PC-9 (cell line): ENCODE data around the gene HSPG2. TPM values are rescaled to one million over a fixed set of nuclear protein-coding genes. Genes with fewer than 3 reads are reported as not detected.
"Not testable (repeated sequence)": the region's sequence is repeated elsewhere in the genome, so short reads cannot be mapped to it uniquely, and the experiment has no call there.

ENCODE experiments used
- BruUV-seq: library from RNA; stranded (reverse); fragments of 400-500 nt; replicated peaks from 2 replicates; lab custom pipeline; 2021; lab: Mats Ljungman, UMichigan
- CTCF ChIA-PET: fragments of 300-600 bp; sonication (Branson Sonifier 250); formaldehyde crosslinking; loops from one replicate; lab custom pipeline; 2022; ENCODE audit warnings: antibody characterized with exemption; lab: Charles Lee
- POLR2A ChIA-PET: fragments of 300-600 bp; sonication (Branson Sonifier 250); formaldehyde crosslinking; loops from one replicate; lab custom pipeline; 2022; ENCODE audit warnings: antibody characterized with exemption; ENCODE audit not compliant: unreplicated experiment; lab: Charles Lee
- DNase-seq, 2 experiments: peaks; one replicate each; pipeline versions ENCODE4 v3.0.0 to v3.0.0-alpha.2; 2015 to 2022; ENCODE audit warnings: mixed read lengths in 1 of 2
- H2AFZ ChIP-seq: fragments of 200-600 bp; sonication (generic); 2 replicates; pipeline ENCODE4 v1.8.1; 2017; ENCODE audit warnings: antibody characterized with exemption
- H3F3A ChIP-seq: fragments of 200-600 bp; sonication (generic); 2 replicates; pipeline ENCODE4 v1.8.1; 2017; ENCODE audit warnings: antibody characterized with exemption, mild to moderate bottlenecking, low read depth; ENCODE audit not compliant: insufficient read depth
- H3K27ac ChIP-seq: fragments of 200-600 bp; sonication (generic); 2 replicates; pipeline ENCODE4 v1.6.1; 2016; ENCODE audit warnings: mixed run types
- H3K27me3 ChIP-seq: fragments of 200-600 bp; sonication (generic); 2 replicates; pipeline ENCODE4 v1.6.1; 2016; ENCODE audit warnings: low read depth, mixed run types; ENCODE audit not compliant: insufficient read depth
- H3K36me3 ChIP-seq: fragments of 200-600 bp; sonication (generic); 2 replicates; pipeline ENCODE4 v1.6.1; 2016; ENCODE audit warnings: low read depth, mixed run types
- H3K4me1 ChIP-seq: fragments of 200-600 bp; sonication (generic); replicated peaks from 2 replicates; pipeline ENCODE4 v1.6.1; 2016; ENCODE audit warnings: mixed run types; ENCODE audit not compliant: insufficient read depth
- H3K4me2 ChIP-seq: fragments of 200-600 bp; sonication (generic); 2 replicates; pipeline ENCODE4 v1.6.1; 2017; ENCODE audit warnings: mixed run types
- H3K4me3 ChIP-seq: fragments of 200-600 bp; sonication (generic); 2 replicates; pipeline ENCODE4 v1.6.1; 2016; ENCODE audit warnings: mixed run types
- H3K79me2 ChIP-seq: fragments of 200-600 bp; sonication (generic); 2 replicates; pipeline ENCODE4 v1.6.1; 2017; ENCODE audit warnings: low read depth, mixed run types
- H3K9me2 ChIP-seq: fragments of 200-600 bp; sonication (generic); 2 replicates; pipeline ENCODE4 v1.8.1; 2017; ENCODE audit warnings: mild to moderate bottlenecking; ENCODE audit not compliant: insufficient read depth
- H3K9me3 ChIP-seq: fragments of 200-600 bp; sonication (generic); 2 replicates; pipeline ENCODE4 v1.8.1; 2016; ENCODE audit warnings: low read depth; ENCODE audit not compliant: insufficient read depth
- H4K20me1 ChIP-seq: fragments of 200-600 bp; sonication (generic); 2 replicates; pipeline ENCODE4 v1.8.1; 2017; ENCODE audit not compliant: insufficient read depth
- intact Hi-C: fragments of 100-400 bp; cut with micrococcal nuclease; formaldehyde crosslinking; loops from one replicate; pipeline ENCODE4 v1.10.0; 2022; ENCODE audit not compliant: unreplicated experiment
- total RNA-seq: library from RNA; stranded (reverse); gene quantifications from 2 replicates; pipeline ENCODE4 v1.2.3, GENCODE V29; 2021

Gene HSPG2
- total RNA-seq, 1 experiment from 2014 or later, result 126 TPM

DNA sequence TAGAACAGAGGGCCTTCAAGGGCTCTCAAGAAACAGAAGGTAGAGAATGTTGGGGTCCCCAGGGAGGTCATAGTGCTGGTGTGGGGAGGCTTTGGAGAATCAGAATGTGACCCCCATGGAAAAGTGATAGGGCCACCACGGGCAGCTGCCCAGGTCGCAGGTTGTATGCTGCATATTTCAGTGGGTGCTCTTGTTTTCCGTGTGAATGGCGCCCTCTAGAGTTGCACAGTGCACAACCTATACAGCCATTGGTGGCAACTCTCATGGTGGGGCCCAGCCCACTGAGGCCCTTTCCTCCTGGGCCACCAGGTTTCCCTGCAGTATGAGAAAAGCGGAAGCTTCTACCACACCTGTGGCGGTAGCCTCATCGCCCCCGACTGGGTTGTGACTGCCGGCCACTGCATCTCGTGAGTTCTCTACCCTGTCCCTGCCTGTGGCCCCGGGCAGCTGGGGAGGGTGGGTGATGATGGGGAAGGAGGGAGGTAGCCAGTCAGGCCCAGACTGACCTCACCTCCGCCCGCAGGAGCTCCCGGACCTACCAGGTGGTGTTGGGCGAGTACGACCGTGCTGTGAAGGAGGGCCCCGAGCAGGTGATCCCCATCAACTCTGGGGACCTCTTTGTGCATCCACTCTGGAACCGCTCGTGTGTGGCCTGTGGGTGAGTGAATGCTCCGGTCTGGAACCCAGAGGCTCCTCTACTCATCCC lies 43.6 kb upstream of the HSPG2 start:
- H2AFZ ChIP-seq, H3K9me2 ChIP-seq, BruUV-seq, POLR2A ChIA-PET, H3F3A ChIP-seq, H3K4me3 ChIP-seq, H3K36me3 ChIP-seq, H3K9me3 ChIP-seq, H3K79me2 ChIP-seq, intact Hi-C loops, H3K4me1 ChIP-seq, H4K20me1 ChIP-seq, H3K4me2 ChIP-seq, H3K27me3 ChIP-seq, H3K27ac ChIP-seq: not testable (repeated sequence)
- DNase-seq, result peak in 1 of 2 experiments; percentile 25
- CTCF ChIA-PET, result interaction anchor here (0.7 kb wide), 1 partner anchor 25 kb away, joined by 3 read pairs; no protein-coding TSS in a partner anchor

- H3K4me1 ChIP-seq, POLR2A ChIA-PET, BruUV-seq, H3K4me3 ChIP-seq, H3K9me2 ChIP-seq, CTCF ChIA-PET, H3K36me3 ChIP-seq, H3F3A ChIP-seq, intact Hi-C loops, H2AFZ ChIP-seq, H3K27ac ChIP-seq, H3K79me2 ChIP-seq, H3K4me2 ChIP-seq, H4K20me1 ChIP-seq, H3K9me3 ChIP-seq, DNase-seq, H3K27me3 ChIP-seq: not testable (repeated sequence)
These were observed 41.1 kb upstream of the HSPG2 start for GRCh38 chr1:21978209-21978608.

DNA sequence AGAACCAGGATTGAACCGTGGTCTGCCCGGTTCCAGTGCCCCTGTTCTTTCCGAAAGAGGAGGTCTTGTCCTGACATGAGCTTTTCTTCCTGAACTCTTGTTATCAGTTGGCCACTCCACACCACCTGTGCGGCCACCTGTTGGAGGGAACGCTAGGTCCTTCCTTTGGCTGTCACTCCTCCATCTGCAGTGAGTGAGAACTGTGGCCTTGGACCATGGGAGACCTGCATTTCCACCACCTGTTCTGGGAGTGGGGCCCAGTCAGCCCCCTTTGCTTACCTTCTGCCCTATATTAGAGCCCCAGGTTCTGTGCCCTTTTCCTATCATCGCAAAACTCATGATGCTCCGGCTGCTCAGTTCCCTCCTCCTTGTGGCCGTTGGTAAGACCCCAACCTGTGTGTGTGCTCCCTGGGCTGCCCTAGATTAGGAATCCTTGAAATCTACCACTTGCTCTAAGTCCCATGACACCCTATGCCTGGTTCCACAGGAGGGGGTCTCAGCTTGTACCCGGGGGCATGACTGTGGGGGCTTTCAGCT lies 39.7 kb upstream of the HSPG2 start, which contains the start of gene CELA3B:
Gene CELA3B (plus strand): TSS at position 320 of the 537 bp plus-strand sequence. CDS start 18 bp downstream, at position 338.
- H3K27me3 ChIP-seq, CTCF ChIA-PET: not testable (repeated sequence)

DNA sequence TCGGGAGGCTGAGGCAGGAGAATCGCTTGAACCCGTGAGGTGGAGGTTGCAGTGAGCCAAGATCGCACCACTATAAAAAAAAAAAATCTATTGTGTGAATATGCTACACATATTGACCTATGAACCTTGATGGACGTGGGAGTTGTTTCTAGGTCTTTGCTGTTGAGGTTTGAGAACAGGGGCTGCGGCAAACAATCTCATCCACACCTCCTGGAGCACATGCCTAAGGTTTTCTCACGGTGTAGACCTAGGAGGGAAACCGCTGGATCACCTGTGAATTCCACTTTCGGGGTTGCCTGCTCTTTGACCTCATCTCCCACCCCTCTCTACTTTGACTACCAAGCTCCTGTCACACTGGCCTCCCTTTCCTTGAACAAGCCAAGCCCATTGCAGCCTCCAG lies 38.2 kb upstream of the HSPG2 start:
- H2AFZ ChIP-seq, H3K4me1 ChIP-seq, H3K36me3 ChIP-seq, DNase-seq, H3K4me2 ChIP-seq, H3K79me2 ChIP-seq, intact Hi-C loops, H3K27me3 ChIP-seq, H3F3A ChIP-seq, BruUV-seq, H3K9me3 ChIP-seq, H4K20me1 ChIP-seq, H3K9me2 ChIP-seq, POLR2A ChIA-PET, H3K4me3 ChIP-seq, H3K27ac ChIP-seq: not testable (repeated sequence)
- CTCF ChIA-PET, result interaction anchor here (0.6 kb wide), 1 partner anchor 1279 kb away, joined by 7 read pairs; no protein-coding TSS in a partner anchor

More for the DNA sequence above, 39.7 kb upstream of the HSPG2 start, which contains the start of gene CELA3B:
- H4K20me1 ChIP-seq, H3K4me2 ChIP-seq, H3K9me2 ChIP-seq, H3K79me2 ChIP-seq, intact Hi-C loops, DNase-seq, POLR2A ChIA-PET, H3F3A ChIP-seq, H3K27ac ChIP-seq, H3K36me3 ChIP-seq, BruUV-seq, H3K4me1 ChIP-seq, H3K4me3 ChIP-seq, H3K9me3 ChIP-seq, H2AFZ ChIP-seq: not testable (repeated sequence)

- intact Hi-C loops, H3K36me3 ChIP-seq, H3K4me3 ChIP-seq, H3K4me1 ChIP-seq, H3K27me3 ChIP-seq, H3F3A ChIP-seq, H3K9me3 ChIP-seq, H4K20me1 ChIP-seq, H2AFZ ChIP-seq, BruUV-seq, H3K4me2 ChIP-seq, POLR2A ChIA-PET, H3K27ac ChIP-seq, H3K79me2 ChIP-seq, H3K9me2 ChIP-seq, CTCF ChIA-PET: not testable (repeated sequence)
- DNase-seq, result peak in 1 of 2 experiments; percentile 34
These were observed 37.6 kb upstream of the HSPG2 start for GRCh38 chr1:21974699-21975098.

- H3K4me1 ChIP-seq, H3K27me3 ChIP-seq, DNase-seq, intact Hi-C loops, POLR2A ChIA-PET, H4K20me1 ChIP-seq, H3K9me2 ChIP-seq, H3F3A ChIP-seq, BruUV-seq, H3K4me2 ChIP-seq, H3K36me3 ChIP-seq, H2AFZ ChIP-seq, CTCF ChIA-PET, H3K4me3 ChIP-seq, H3K79me2 ChIP-seq, H3K9me3 ChIP-seq: not testable (repeated sequence)
- H3K27ac ChIP-seq, result peak overlapping the region; percentile 71; the same call in 1 of the 2 replicates
These were observed 36.8 kb upstream of the HSPG2 start for GRCh38 chr1:21973948-21974347.

DNA sequence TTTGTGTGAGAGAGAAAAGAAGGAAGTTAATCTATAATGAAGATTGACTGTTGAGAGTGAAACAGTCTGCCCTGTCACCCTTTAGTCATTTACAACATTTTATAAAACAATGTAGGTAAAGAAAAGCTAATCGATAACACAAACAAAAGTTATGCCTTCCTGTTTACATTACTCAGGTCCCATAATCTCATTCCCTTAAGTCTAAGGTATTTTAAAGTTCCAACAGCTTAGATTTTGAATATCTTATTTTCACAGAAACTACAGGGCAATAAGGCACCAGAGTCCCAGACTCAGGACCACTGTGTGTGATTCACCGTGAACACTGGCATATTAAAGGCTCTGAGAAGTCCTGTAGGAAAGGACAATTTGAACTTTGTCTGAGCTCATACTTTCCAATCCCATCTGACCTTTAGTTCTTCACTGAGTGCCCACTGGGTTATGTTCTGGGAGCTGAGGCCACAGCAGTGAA lies 35.9 kb upstream of the HSPG2 start:
- H3K9me2 ChIP-seq, H2AFZ ChIP-seq, H3K79me2 ChIP-seq, H3K9me3 ChIP-seq, BruUV-seq, H3K36me3 ChIP-seq, H3K4me1 ChIP-seq, H3F3A ChIP-seq, H3K27me3 ChIP-seq, H4K20me1 ChIP-seq, POLR2A ChIA-PET, H3K4me3 ChIP-seq, H3K4me2 ChIP-seq, intact Hi-C loops: not testable (repeated sequence)
- peak in 1 of 2 experiments; percentile 61 for DNase-seq
- CTCF ChIA-PET, result interaction anchor here (0.6 kb wide), 1 partner anchor 107 kb away, joined by 4 read pairs; no protein-coding TSS in a partner anchor
- peak overlapping the region; percentile 71 for H3K27ac ChIP-seq
